ENCODE results near the gene C17orf50. TPM values are rescaled to one million over a fixed set of nuclear protein-coding genes. Genes with fewer than 3 reads are reported as not detected.
"Not testable (repeated sequence)": the region's sequence is repeated elsewhere in the genome, so short reads cannot be mapped to it uniquely, and the experiment has no call there.

Gene C17orf50
- total RNA-seq, 4 donors from 2014 or later: not detected

- TF ChIP-seq CTCF (IDR thresholded peaks at IDR 0.05): no peak
- no peak for ATAC-seq (ENCODE audit: low FRiP score)
- DNase-seq (ENCODE audit: low spot score): no peak
These were observed 14.9 kb upstream of the C17orf50 start for GRCh38 chr17:35745749-35746320.

- DNase-seq (ENCODE audit: low spot score) (peak; percentile 89), ATAC-seq (ENCODE audit: low FRiP score) (peak; percentile 82)
- peak in 1 of 3 donors; percentile 81 for TF ChIP-seq CTCF (IDR thresholded peaks at IDR 0.05)
These were observed 13.1 kb upstream of the C17orf50 start for GRCh38 chr17:35747540-35748017.

- TF ChIP-seq CTCF (IDR thresholded peaks at IDR 0.05): no peak
- DNase-seq (ENCODE audit: low spot score) (no peak), ATAC-seq (ENCODE audit: low FRiP score) (no peak)
These were observed 12.3 kb upstream of the C17orf50 start for GRCh38 chr17:35748341-35748841.

- TF ChIP-seq CTCF (IDR thresholded peaks at IDR 0.05): no peak
- DNase-seq (ENCODE audit: low spot score) (no peak), ATAC-seq (ENCODE audit: low FRiP score) (no peak)
These were observed 11.7 kb upstream of the C17orf50 start for GRCh38 chr17:35748979-35749378.

GRCh38 chr17:35749560-35750412, 10.9 kb upstream of the C17orf50 start:
- DNase-seq (ENCODE audit: low spot score): no peak
- no peak for ATAC-seq (ENCODE audit: low FRiP score)
- no peak for TF ChIP-seq CTCF (IDR thresholded peaks at IDR 0.05)

- ATAC-seq (ENCODE audit: low FRiP score): no peak
These were observed 9.9 kb upstream of the C17orf50 start for GRCh38 chr17:35750526-35751395.

GRCh38 chr17:35751541-35751940, 9.1 kb upstream of the C17orf50 start:
- not testable (repeated sequence) for ATAC-seq (ENCODE audit: low FRiP score); DNase-seq (ENCODE audit: low spot score)

More at GRCh38 chr17:35750526-35751395, 9.9 kb upstream of the C17orf50 start:
- no peak for DNase-seq (ENCODE audit: low spot score)
- TF ChIP-seq CTCF (IDR thresholded peaks at IDR 0.05): no peak
